HFF-Myc (cell line): ENCODE data around the gene C16orf86.

Source experiments
- DNase-seq: peaks from one replicate; pipeline ENCODE4 v3.0.0-alpha.2; 2011; ENCODE audit warnings: low read depth; ENCODE audit errors: extremely low read depth
- H3K4me3 ChIP-seq: replicated peaks from 2 replicates; pipeline ENCODE4 v1.5.1; 2011; ENCODE audit warnings: low read depth, mild to moderate bottlenecking, control low read depth, low read length
- CTCF ChIP-seq: IDR thresholded peaks from 2 replicates; pipeline ENCODE4 v1.5.1; 2012; ENCODE audit warnings: mild to moderate bottlenecking, low read depth, low read length, control low read depth; ENCODE audit errors: missing control alignments

C16orf86 gene

GRCh38 chr16:67657751-67658518 lies 8.7 kb upstream of the C16orf86 start:
- DNase-seq: no peak
- TF ChIP-seq CTCF: no peak
- H3K4me3 ChIP-seq: no peak overlapping the region

GRCh38 chr16:67658849-67659674 lies 7.6 kb upstream of the C16orf86 start:
- no peak for DNase-seq
- H3K4me3 ChIP-seq: peak overlapping the region; percentile 82
- TF ChIP-seq CTCF: no peak

- DNase-seq: no peak
- peak within 1 kb of the TSS; percentile 82 for H3K4me3 ChIP-seq
- TF ChIP-seq CTCF: no peak
These were observed 6.7 kb upstream of the C16orf86 start, which contains the start of gene ACD for GRCh38 chr16:67659675-67660563. Gene ACD (minus strand): TSS chr16:67660260. CDS start chr16:67660220, 40 bp downstream.

- no peak for TF ChIP-seq CTCF
- DNase-seq: peak; percentile 75
- H3K4me3 ChIP-seq: peak within 1 kb of the TSS; percentile 82
These were observed 6.0 kb upstream of the C16orf86 start, which contains the start of gene PARD6A for GRCh38 chr16:67660564-67661028. Gene PARD6A (plus strand): TSS chr16:67660960. CDS start chr16:67661039, 79 bp downstream.

GRCh38 chr16:67661101-67661761 lies 5.4 kb upstream of the C16orf86 start:
- no peak for DNase-seq
- peak overlapping the region; percentile 82 for H3K4me3 ChIP-seq
- no peak for TF ChIP-seq CTCF
